Purkinje cell (primary cell): ENCODE data around the gene TRIM75. TPM values are rescaled to one million over a fixed set of nuclear protein-coding genes. Genes with fewer than 3 reads are reported as not detected.

Source experiments
- polyA plus RNA-seq: library from polyadenylated mRNA; unstranded; fragments of >200 nt; fragmentation: Nextera tagmentation; gene quantifications from 2 replicates; pipeline ENCODE4 v1.2.1, GENCODE V29; 2014

The TRIM75 gene
- not detected in 2 replicates for polyA plus RNA-seq

DNA sequence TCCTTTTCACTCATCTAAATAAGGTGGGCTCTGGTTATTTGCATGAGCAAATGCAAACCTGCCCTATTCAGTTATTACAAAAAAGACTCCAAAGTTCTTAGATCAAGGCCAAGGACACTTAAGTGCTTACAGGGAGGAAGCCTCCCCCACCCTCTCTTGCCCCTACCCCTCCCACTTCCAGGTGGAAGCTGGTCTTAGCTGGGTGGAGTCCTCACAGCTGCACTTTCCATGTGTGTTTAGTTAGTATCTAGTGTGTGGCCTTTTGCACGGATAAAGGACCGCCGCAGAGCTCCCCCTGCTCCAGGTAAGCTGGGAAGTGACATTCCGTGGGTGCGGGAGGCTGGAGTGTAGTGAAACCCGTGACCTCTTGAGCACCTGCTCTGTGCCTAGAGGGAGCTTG, at the start of gene TRIM75:
Gene TRIM75 (plus strand): TSS at position 222 of the 400 bp plus-strand sequence. CDS start 5,282 bp downstream, outside the sequence.

DNA sequence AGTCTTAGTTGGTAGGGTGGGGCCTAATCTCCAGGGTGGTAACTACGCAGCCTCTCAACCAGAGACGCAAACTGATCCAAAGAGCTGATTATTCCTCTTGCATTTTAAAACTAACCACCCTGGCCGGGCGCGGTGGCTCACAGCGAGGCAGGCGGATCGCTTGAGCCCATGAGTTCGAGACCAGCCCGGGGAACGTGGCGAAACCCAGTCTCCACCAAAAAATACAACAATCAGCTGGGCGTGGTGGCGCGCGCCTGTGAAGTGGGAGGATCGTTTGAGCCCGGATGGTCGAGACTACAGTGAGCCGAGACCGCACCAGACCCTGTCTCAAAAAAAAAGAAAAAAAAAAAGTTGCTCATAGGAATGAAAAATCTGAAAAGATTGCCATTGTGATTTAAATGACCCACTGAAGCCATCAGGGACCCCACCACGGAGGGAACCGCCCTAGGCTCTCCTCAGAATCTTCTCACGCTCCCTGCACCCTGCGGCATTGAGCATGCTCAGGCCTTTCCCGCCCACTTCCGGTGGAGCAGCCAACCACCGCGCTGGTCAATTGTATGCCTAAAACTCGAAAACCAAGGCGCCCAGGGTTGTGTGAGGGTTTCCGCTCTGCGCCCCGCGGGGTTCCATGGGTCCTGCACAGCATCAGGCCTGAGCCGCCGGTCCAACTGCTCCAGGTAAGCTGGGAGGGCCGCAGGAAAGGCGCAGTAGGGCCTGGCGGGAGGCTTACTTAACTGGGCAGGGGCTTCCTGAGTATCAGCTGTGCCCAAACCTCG, 22.0 kb upstream of the TRIM75 start, which contains the start of gene TRIM60:
Gene TRIM60 (plus strand): TSS at position 564 of the 776 bp plus-strand sequence. CDS start 8,074 bp downstream, outside the sequence.

Other genes with a start within 250 kb of the TRIM75 start
- not detected in 2 replicates for gene APELA, start 176.7 kb upstream of the TRIM75 start, polyA plus RNA-seq
- 3.1 and 3.8 TPM in 2 replicates for gene TRIM61, start 76.2 kb upstream of the TRIM75 start, polyA plus RNA-seq
- gene TRIM60, start 21.9 kb upstream of the TRIM75 start, polyA plus RNA-seq: not detected in 2 replicates
- gene TMEM192, start 59.0 kb downstream of the TRIM75 start, polyA plus RNA-seq: 27.4 and 39.0 TPM in 2 replicates
- 40.3 and 58.4 TPM in 2 replicates for gene KLHL2, start 153.7 kb downstream of the TRIM75 start, polyA plus RNA-seq